Activated CD4-positive, CD25-positive, alpha-beta regulatory T cell treated with anti-CD3 and anti-CD28 coated beads, Interleukin-2, amount 50 U/mL, for 72 hours (primary cell): ENCODE measurements around the gene CNEP1R1.

Experiments
- DNase-seq: peaks from one replicate; pipeline ENCODE4 v3.0.0; 2021

Gene CNEP1R1

GRCh38 chr16:50021544-50021943 is 3.5 kb upstream of the CNEP1R1 start:
- no peak for DNase-seq

GRCh38 chr16:50023641-50024040 is 1.4 kb upstream of the CNEP1R1 start:
- no peak for DNase-seq

GRCh38 chr16:50024207-50024606 is 818 bp upstream of the CNEP1R1 start:
- no peak for DNase-seq

GRCh38 chr16:50025537-50025931 is 509 bp downstream of the CNEP1R1 start:
- no peak for DNase-seq

GRCh38 chr16:50027829-50028228 is 2.8 kb downstream of the CNEP1R1 start:
- no peak for DNase-seq

- no peak for DNase-seq
Measured at GRCh38 chr16:50035468-50035992, 10.5 kb downstream of the CNEP1R1 start.

- no peak for DNase-seq
Measured at GRCh38 chr16:50036426-50036825, 11.4 kb downstream of the CNEP1R1 start.

GRCh38 chr16:50037662-50038220 is 12.7 kb downstream of the CNEP1R1 start:
- DNase-seq = no peak

GRCh38 chr16:50038286-50038685 is 13.3 kb downstream of the CNEP1R1 start:
- DNase-seq = no peak

GRCh38 chr16:50038756-50039529 is 13.9 kb downstream of the CNEP1R1 start:
- no peak for DNase-seq

- no peak for DNase-seq
Measured at GRCh38 chr16:50040018-50040417, 15.0 kb downstream of the CNEP1R1 start.

- DNase-seq = no peak
Measured at GRCh38 chr16:50040710-50041109, 15.7 kb downstream of the CNEP1R1 start.

- no peak for DNase-seq
Measured at GRCh38 chr16:50043358-50043757, 18.3 kb downstream of the CNEP1R1 start.

- no peak for DNase-seq
Measured at GRCh38 chr16:50045412-50045811, 20.4 kb downstream of the CNEP1R1 start.

- DNase-seq = no peak
Measured at GRCh38 chr16:50046853-50047252, 21.8 kb downstream of the CNEP1R1 start.

- no peak for DNase-seq
Measured at GRCh38 chr16:50047864-50048263, 22.8 kb downstream of the CNEP1R1 start.

- DNase-seq = no peak
Measured at GRCh38 chr16:50050802-50051201, 25.8 kb downstream of the CNEP1R1 start.

- DNase-seq = no peak
Measured at GRCh38 chr16:50056226-50056625, 31.2 kb downstream of the CNEP1R1 start.

- no peak for DNase-seq
Measured at GRCh38 chr16:50058091-50058771, 33.2 kb downstream of the CNEP1R1 start.

GRCh38 chr16:50059111-50059510 is 34.1 kb downstream of the CNEP1R1 start:
- no peak for DNase-seq

GRCh38 chr16:50059669-50060068 is 34.6 kb downstream of the CNEP1R1 start:
- DNase-seq = no peak

GRCh38 chr16:50061326-50061725 is 36.3 kb downstream of the CNEP1R1 start:
- no peak for DNase-seq

- DNase-seq = no peak
Measured at GRCh38 chr16:50065241-50065623, 40.2 kb downstream of the CNEP1R1 start.
